ENCODE data around the gene NRXN3. TPM values are rescaled to one million over a fixed set of nuclear protein-coding genes. Genes with fewer than 3 reads are reported as not detected.

The NRXN3 gene
- polyA plus RNA-seq, 1 donor from 2014 or later, result 110 TPM

GRCh38 chr14:78968265-78968664 is 798.1 kb downstream of the NRXN3 start:
- no peaks in the 10 kb centered on the region for H3K36me3 ChIP-seq (ENCODE audit: insufficient read depth, low read length)
- TF ChIP-seq, protein P1, sequence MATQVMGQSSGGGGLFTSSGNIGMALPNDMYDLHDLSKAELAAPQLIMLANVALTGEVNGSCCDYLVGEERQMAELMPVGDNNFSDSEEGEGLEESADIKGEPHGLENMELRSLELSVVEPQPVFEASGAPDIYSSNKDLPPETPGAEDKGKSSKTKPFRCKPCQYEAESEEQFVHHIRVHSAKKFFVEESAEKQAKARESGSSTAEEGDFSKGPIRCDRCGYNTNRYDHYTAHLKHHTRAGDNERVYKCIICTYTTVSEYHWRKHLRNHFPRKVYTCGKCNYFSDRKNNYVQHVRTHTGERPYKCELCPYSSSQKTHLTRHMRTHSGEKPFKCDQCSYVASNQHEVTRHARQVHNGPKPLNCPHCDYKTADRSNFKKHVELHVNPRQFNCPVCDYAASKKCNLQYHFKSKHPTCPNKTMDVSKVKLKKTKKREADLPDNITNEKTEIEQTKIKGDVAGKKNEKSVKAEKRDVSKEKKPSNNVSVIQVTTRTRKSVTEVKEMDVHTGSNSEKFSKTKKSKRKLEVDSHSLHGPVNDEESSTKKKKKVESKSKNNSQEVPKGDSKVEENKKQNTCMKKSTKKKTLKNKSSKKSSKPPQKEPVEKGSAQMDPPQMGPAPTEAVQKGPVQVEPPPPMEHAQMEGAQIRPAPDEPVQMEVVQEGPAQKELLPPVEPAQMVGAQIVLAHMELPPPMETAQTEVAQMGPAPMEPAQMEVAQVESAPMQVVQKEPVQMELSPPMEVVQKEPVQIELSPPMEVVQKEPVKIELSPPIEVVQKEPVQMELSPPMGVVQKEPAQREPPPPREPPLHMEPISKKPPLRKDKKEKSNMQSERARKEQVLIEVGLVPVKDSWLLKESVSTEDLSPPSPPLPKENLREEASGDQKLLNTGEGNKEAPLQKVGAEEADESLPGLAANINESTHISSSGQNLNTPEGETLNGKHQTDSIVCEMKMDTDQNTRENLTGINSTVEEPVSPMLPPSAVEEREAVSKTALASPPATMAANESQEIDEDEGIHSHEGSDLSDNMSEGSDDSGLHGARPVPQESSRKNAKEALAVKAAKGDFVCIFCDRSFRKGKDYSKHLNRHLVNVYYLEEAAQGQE (IDR thresholded peaks at IDR 0.05; ENCODE audit: borderline replicate concordance), result no peak
- TF ChIP-seq POLR2AphosphoS5 (IDR thresholded peaks at IDR 0.05), result no peak
- TF ChIP-seq EZH2 (IDR thresholded peaks at IDR 0.05; ENCODE audit: borderline replicate concordance, insufficient read depth, low read length, poor library complexity, severe bottlenecking), result no peak
- TF ChIP-seq, protein P2, sequence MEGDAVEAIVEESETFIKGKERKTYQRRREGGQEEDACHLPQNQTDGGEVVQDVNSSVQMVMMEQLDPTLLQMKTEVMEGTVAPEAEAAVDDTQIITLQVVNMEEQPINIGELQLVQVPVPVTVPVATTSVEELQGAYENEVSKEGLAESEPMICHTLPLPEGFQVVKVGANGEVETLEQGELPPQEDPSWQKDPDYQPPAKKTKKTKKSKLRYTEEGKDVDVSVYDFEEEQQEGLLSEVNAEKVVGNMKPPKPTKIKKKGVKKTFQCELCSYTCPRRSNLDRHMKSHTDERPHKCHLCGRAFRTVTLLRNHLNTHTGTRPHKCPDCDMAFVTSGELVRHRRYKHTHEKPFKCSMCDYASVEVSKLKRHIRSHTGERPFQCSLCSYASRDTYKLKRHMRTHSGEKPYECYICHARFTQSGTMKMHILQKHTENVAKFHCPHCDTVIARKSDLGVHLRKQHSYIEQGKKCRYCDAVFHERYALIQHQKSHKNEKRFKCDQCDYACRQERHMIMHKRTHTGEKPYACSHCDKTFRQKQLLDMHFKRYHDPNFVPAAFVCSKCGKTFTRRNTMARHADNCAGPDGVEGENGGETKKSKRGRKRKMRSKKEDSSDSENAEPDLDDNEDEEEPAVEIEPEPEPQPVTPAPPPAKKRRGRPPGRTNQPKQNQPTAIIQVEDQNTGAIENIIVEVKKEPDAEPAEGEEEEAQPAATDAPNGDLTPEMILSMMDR (IDR thresholded peaks at IDR 0.05; ENCODE audit: poor library complexity, severe bottlenecking), result no peak
- no peak for TF ChIP-seq MXI1 (conservative IDR thresholded peaks at IDR 0.05; ENCODE audit: poor library complexity, severe bottlenecking)
- TF ChIP-seq TAF1 (IDR thresholded peaks at IDR 0.05; ENCODE audit: low read depth), result no peak
- no peak for TF ChIP-seq EP300 (conservative IDR thresholded peaks at IDR 0.05; ENCODE audit: poor library complexity, severe bottlenecking)
- no peak for TF ChIP-seq SMC3 (conservative IDR thresholded peaks at IDR 0.05; ENCODE audit: poor library complexity)
- no peak for TF ChIP-seq RAD21 (conservative IDR thresholded peaks at IDR 0.05)
- H3K79me2 ChIP-seq (replicated peaks; ENCODE audit: insufficient read depth, low read length), result no peaks in the 10 kb centered on the region
- no peak overlapping the region for H3K27ac ChIP-seq (ENCODE audit: low read length)
- peaks cover 3% of the 10 kb centered on the region for H3F3A ChIP-seq (ENCODE audit: insufficient read depth, low read length, poor library complexity, severe bottlenecking)
- H3K27me3 ChIP-seq (ENCODE audit: insufficient read depth, low read depth, low read length), result no peaks in the 10 kb centered on the region
- no peaks in the 10 kb centered on the region for H4K20me1 ChIP-seq (ENCODE audit: insufficient read depth)
- H3K9me3 ChIP-seq (ENCODE audit: low read length), result no peaks in the 10 kb centered on the region
- no peak overlapping the region for H3K9ac ChIP-seq (ENCODE audit: low read length)
- H2AFZ ChIP-seq (ENCODE audit: low read depth, low read length), result no peak overlapping the region
- H3K4me2 ChIP-seq (ENCODE audit: low read length), result no peak overlapping the region
- H3K4me3 ChIP-seq (ENCODE audit: low read length), result no peak overlapping the region
- no peaks in the 10 kb centered on the region for H3K9me2 ChIP-seq (ENCODE audit: insufficient read depth, low read length)

- no peaks in the 10 kb centered on the region for H3K27me3 ChIP-seq (ENCODE audit: insufficient read depth, low read depth, low read length)
- no peak overlapping the region for H3K4me3 ChIP-seq (ENCODE audit: low read length)
- no peaks in the 10 kb centered on the region for H3K79me2 ChIP-seq (replicated peaks; ENCODE audit: insufficient read depth, low read length)
- no peaks in the 10 kb centered on the region for H3K9me2 ChIP-seq (ENCODE audit: insufficient read depth, low read length)
- H3K9ac ChIP-seq (ENCODE audit: low read length), result no peak overlapping the region
- peaks cover 3% of the 10 kb centered on the region for H3F3A ChIP-seq (ENCODE audit: insufficient read depth, low read length, poor library complexity, severe bottlenecking)
- no peaks in the 10 kb centered on the region for H4K20me1 ChIP-seq (ENCODE audit: insufficient read depth)
- no peaks in the 10 kb centered on the region for H3K36me3 ChIP-seq (ENCODE audit: insufficient read depth, low read length)
- TF ChIP-seq TAF1 (IDR thresholded peaks at IDR 0.05; ENCODE audit: low read depth) (no peak), POLR2AphosphoS5 (IDR thresholded peaks at IDR 0.05) (peak; percentile 86), EP300 (conservative IDR thresholded peaks at IDR 0.05; ENCODE audit: poor library complexity, severe bottlenecking) (peak; percentile 70), RAD21 (conservative IDR thresholded peaks at IDR 0.05) (peak; percentile 21)
- TF ChIP-seq, protein P2 (IDR thresholded peaks at IDR 0.05; ENCODE audit: poor library complexity, severe bottlenecking), result peak; percentile 10
- TF ChIP-seq, protein P1 (IDR thresholded peaks at IDR 0.05; ENCODE audit: borderline replicate concordance), result peak; percentile 91
- H2AFZ ChIP-seq (ENCODE audit: low read depth, low read length), result no peak overlapping the region
- H3K27ac ChIP-seq (ENCODE audit: low read length), result peak overlapping the region; percentile 74
- peak overlapping the region; percentile 28 for H3K4me2 ChIP-seq (ENCODE audit: low read length)
- H3K9me3 ChIP-seq (ENCODE audit: low read length), result no peaks in the 10 kb centered on the region
Measured at GRCh38 chr14:78970677-78971076, 800.5 kb downstream of the NRXN3 start.
